Osteoblast (primary cell): ENCODE results near the gene KIAA1671. TPM values are rescaled to one million over a fixed set of nuclear protein-coding genes. Genes with fewer than 3 reads are reported as not detected.

ENCODE experiments used
- DNase-seq: peaks from one replicate; pipeline ENCODE4 v3.0.0; 2011; ENCODE audit warnings: low spot score, mixed read lengths; ENCODE audit not compliant: insufficient read length; ENCODE audit errors: missing footprints
- H2AFZ ChIP-seq: 2 replicates; pipeline ENCODE4 v1.6.0; 2011; ENCODE audit warnings: mild to moderate bottlenecking, low read length
- H3K27ac ChIP-seq: 2 replicates; pipeline ENCODE4 v1.5.1; 2011; ENCODE audit warnings: mild to moderate bottlenecking, low read depth, low read length, moderate library complexity
- H3K27me3 ChIP-seq: 2 replicates; pipeline ENCODE4 v1.6.0; 2012; ENCODE audit warnings: mild to moderate bottlenecking, control low read depth, inconsistent platforms, low read length, moderate library complexity; ENCODE audit not compliant: insufficient read depth
- H3K36me3 ChIP-seq: 2 replicates; pipeline ENCODE4 v1.5.1; 2011; ENCODE audit warnings: mild to moderate bottlenecking, low read length, control low read depth, moderate library complexity; ENCODE audit not compliant: insufficient read depth
- H3K4me1 ChIP-seq: 2 replicates; pipeline ENCODE4 v1.5.1; 2011; ENCODE audit warnings: mild to moderate bottlenecking, low read length, control low read depth, moderate library complexity; ENCODE audit not compliant: insufficient read depth
- H3K4me2 ChIP-seq: 2 replicates; pipeline ENCODE4 v1.6.0; 2011; ENCODE audit warnings: mild to moderate bottlenecking, low read length; ENCODE audit not compliant: insufficient read depth
- H3K4me3 ChIP-seq: fragments of 200-600 bp; sonication (generic); 3 replicates; pipeline ENCODE4 v1.5.1; 2012; ENCODE audit warnings: mild to moderate bottlenecking, low read length, inconsistent platforms; ENCODE audit not compliant: insufficient read depth
- H3K79me2 ChIP-seq: 2 replicates; pipeline ENCODE4 v1.6.0; 2012; ENCODE audit warnings: mild to moderate bottlenecking, low read length, control low read depth, inconsistent platforms; ENCODE audit not compliant: insufficient read depth
- H3K9me3 ChIP-seq: 2 replicates; pipeline ENCODE4 v1.5.1; 2011; ENCODE audit warnings: low read depth, low read length, control low read depth
- H4K20me1 ChIP-seq: 2 replicates; pipeline ENCODE4 v1.6.0; 2012; ENCODE audit warnings: mild to moderate bottlenecking, low read length, control low read depth; ENCODE audit not compliant: insufficient read depth
- CTCF ChIP-seq: IDR thresholded peaks from 2 replicates; pipeline ENCODE4 v1.5.1; 2011; ENCODE audit warnings: mild to moderate bottlenecking, low read depth, low read length, moderate library complexity; ENCODE audit errors: extremely low read depth
- total RNA-seq: library from RNA; depleted of rRNA; stranded (reverse); fragments of >200 nt; gene quantifications from 2 replicates; pipeline ENCODE4 v1.2.3, GENCODE V29; 2012

The KIAA1671 gene
- total RNA-seq, 1 donor = 16.6 TPM

GRCh38 chr22:25057013-25057881 lies 104.7 kb downstream of the KIAA1671 start:
- H3K4me1 ChIP-seq = peaks cover 9% of the 10 kb centered on the region
- no peak overlapping the region for H3K27ac ChIP-seq
- H3K9me3 ChIP-seq = no peaks in the 10 kb centered on the region
- no peaks in the 10 kb centered on the region for H4K20me1 ChIP-seq
- no peaks in the 10 kb centered on the region for H3K36me3 ChIP-seq
- H3K79me2 ChIP-seq = no peaks in the 10 kb centered on the region
- DNase-seq = peak; percentile 89
- H3K27me3 ChIP-seq = no peaks in the 10 kb centered on the region
- no peak overlapping the region for H3K4me2 ChIP-seq
- no peak overlapping the region for H3K4me3 ChIP-seq
- no peak overlapping the region for H2AFZ ChIP-seq
- peak; percentile 77 for TF ChIP-seq CTCF

GRCh38 chr22:25059438-25059837 lies 106.9 kb downstream of the KIAA1671 start:
- peak; percentile 51 for DNase-seq
- Histone ChIP-seq H3K4me3 (no peak overlapping the region), H3K27me3 (no peaks in the 10 kb centered on the region), H2AFZ (no peak overlapping the region), H3K9me3 (no peaks in the 10 kb centered on the region), H3K27ac (no peak overlapping the region), H3K36me3 (no peaks in the 10 kb centered on the region), H3K4me2 (no peak overlapping the region), H3K4me1 (peaks cover 6% of the 10 kb centered on the region), H3K79me2 (no peaks in the 10 kb centered on the region), H4K20me1 (no peaks in the 10 kb centered on the region)
- TF ChIP-seq CTCF = no peak

- no peaks in the 10 kb centered on the region for H3K4me1 ChIP-seq
- H3K79me2 ChIP-seq = no peaks in the 10 kb centered on the region
- H3K36me3 ChIP-seq = no peaks in the 10 kb centered on the region
- H3K9me3 ChIP-seq = no peaks in the 10 kb centered on the region
- H3K4me3 ChIP-seq = no peak overlapping the region
- no peaks in the 10 kb centered on the region for H4K20me1 ChIP-seq
- DNase-seq = peak; percentile 71
- H3K27ac ChIP-seq = no peak overlapping the region
- H3K4me2 ChIP-seq = no peak overlapping the region
- no peak overlapping the region for H2AFZ ChIP-seq
- H3K27me3 ChIP-seq = no peaks in the 10 kb centered on the region
- peak; percentile 46 for TF ChIP-seq CTCF
These were observed 108.1 kb downstream of the KIAA1671 start for GRCh38 chr22:25060522-25061071.

- DNase-seq = peak; percentile 22
- Histone ChIP-seq H2AFZ (no peak overlapping the region), H3K79me2 (no peaks in the 10 kb centered on the region), H3K4me2 (no peak overlapping the region), H3K27me3 (no peaks in the 10 kb centered on the region), H4K20me1 (no peaks in the 10 kb centered on the region), H3K4me1 (no peaks in the 10 kb centered on the region), H3K36me3 (no peaks in the 10 kb centered on the region), H3K4me3 (no peak overlapping the region), H3K9me3 (no peaks in the 10 kb centered on the region), H3K27ac (no peak overlapping the region)
- no peak for TF ChIP-seq CTCF
These were observed 108.6 kb downstream of the KIAA1671 start for GRCh38 chr22:25061134-25061533.
